Uterus (tissue), 2 donors: Measurements from ENCODE around the gene KANSL1.
"Not testable (repeated sequence)": the region's sequence is repeated elsewhere in the genome, so short reads cannot be mapped to it uniquely, and the experiment has no call there.

ENCODE experiments used
- POLR2A ChIP-seq, 2 donors: fragments of 450-650 bp; IDR thresholded peaks; one replicate each; pipeline ENCODE4 v1.6.1; 2016; ENCODE audit warnings: antibody characterized with exemption in 2 of 2, mild to moderate bottlenecking in 1 of 2, moderate library complexity in 1 of 2
- TF ChIP-seq, protein P1 (sequence below), 4 experiments: fragments of 200-600 bp in 2 of 4; fragments of 450-650 bp in 2 of 4; sonication (generic) in 2 of 4; IDR thresholded peaks; one replicate each; pipeline ENCODE4 v1.5.1; 2016 to 2019; ENCODE audit warnings: antibody characterized with exemption in 4 of 4, mild to moderate bottlenecking in 2 of 4, moderate library complexity in 1 of 4

DNA sequence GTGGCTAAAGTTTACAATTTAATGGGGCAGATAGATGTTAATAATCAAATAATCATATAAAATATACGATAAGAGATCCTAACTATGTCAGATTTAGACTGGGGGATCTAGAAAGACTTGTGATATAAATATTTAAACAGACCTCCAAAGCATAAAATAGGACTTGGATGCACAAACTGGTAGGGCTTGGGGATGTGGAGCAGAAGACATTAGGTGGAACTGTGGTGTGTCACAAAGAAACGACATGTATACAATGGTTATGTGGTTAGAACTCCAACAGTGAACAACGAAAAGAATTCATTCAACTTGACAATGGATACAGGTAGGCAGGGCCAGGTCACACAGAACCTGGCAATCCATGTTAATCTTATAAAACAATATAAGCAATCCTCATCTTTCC is 90.4 kb downstream of the KANSL1 start:
- TF ChIP-seq, protein P1, sequence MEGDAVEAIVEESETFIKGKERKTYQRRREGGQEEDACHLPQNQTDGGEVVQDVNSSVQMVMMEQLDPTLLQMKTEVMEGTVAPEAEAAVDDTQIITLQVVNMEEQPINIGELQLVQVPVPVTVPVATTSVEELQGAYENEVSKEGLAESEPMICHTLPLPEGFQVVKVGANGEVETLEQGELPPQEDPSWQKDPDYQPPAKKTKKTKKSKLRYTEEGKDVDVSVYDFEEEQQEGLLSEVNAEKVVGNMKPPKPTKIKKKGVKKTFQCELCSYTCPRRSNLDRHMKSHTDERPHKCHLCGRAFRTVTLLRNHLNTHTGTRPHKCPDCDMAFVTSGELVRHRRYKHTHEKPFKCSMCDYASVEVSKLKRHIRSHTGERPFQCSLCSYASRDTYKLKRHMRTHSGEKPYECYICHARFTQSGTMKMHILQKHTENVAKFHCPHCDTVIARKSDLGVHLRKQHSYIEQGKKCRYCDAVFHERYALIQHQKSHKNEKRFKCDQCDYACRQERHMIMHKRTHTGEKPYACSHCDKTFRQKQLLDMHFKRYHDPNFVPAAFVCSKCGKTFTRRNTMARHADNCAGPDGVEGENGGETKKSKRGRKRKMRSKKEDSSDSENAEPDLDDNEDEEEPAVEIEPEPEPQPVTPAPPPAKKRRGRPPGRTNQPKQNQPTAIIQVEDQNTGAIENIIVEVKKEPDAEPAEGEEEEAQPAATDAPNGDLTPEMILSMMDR (IDR thresholded peaks at IDR 0.05) = not testable (repeated sequence)
- not testable (repeated sequence) for TF ChIP-seq POLR2A (IDR thresholded peaks at IDR 0.05)
